WTC11 (cell line): ENCODE data around the gene KLF11. TPM values are rescaled to one million over a fixed set of nuclear protein-coding genes. Genes with fewer than 3 reads are reported as not detected.

Experiments used
- ATAC-seq: fragments of 200-7000 bp; cut with Tn5 transposase; 2 replicates; pipeline ENCODE4 v1.10.0; 2021; ENCODE audit warnings: mild to moderate bottlenecking, moderate library complexity
- CTCF ChIA-PET: fragments of 300-600 bp; sonication (Branson Sonifier 250); formaldehyde crosslinking; loops from one replicate; lab custom pipeline; 2021; ENCODE audit warnings: antibody characterized with exemption; lab: Charles Lee
- POLR2A ChIA-PET: fragments of 350-600 bp; sonication (Branson Sonifier 250); formaldehyde crosslinking; loops from one replicate; lab custom pipeline; 2021; ENCODE audit warnings: antibody characterized with exemption; lab: Charles Lee
- DNase-seq: peaks from one replicate; pipeline ENCODE4 v3.0.0; 2021; ENCODE audit warnings: low spot score
- H3K27ac Mint-ChIP-seq: 2 replicates; pipeline ENCODE4 v1.8.0; 2021; ENCODE audit warnings: mixed read lengths
- H3K27me3 Mint-ChIP-seq: 2 replicates; pipeline ENCODE4 v1.8.0; 2021; ENCODE audit warnings: low read depth, mild to moderate bottlenecking, moderate library complexity, mixed read lengths
- H3K36me3 Mint-ChIP-seq: 2 replicates; pipeline ENCODE4 v1.8.0; 2021; ENCODE audit warnings: mixed read lengths
- H3K4me1 Mint-ChIP-seq: 2 replicates; pipeline ENCODE4 v1.8.0; 2022; ENCODE audit warnings: mixed read lengths
- H3K4me3 Mint-ChIP-seq: 2 replicates; pipeline ENCODE4 v1.8.0; 2021; ENCODE audit warnings: mild to moderate bottlenecking, moderate library complexity, mixed read lengths
- H3K9me3 Mint-ChIP-seq: 2 replicates; pipeline ENCODE4 v1.8.0; 2021; ENCODE audit warnings: mixed read lengths
- ARID4B ChIP-seq: sonication (generic); formaldehyde crosslinking; IDR thresholded peaks from 2 replicates; pipeline ENCODE4 v1.8.0; 2023; ENCODE audit warnings: missing genetic modification reagents, mild to moderate bottlenecking, borderline replicate concordance
- ATF6 ChIP-seq: sonication (generic); formaldehyde crosslinking; IDR thresholded peaks from 2 replicates; pipeline ENCODE4 v1.8.1; 2023; ENCODE audit warnings: mild to moderate bottlenecking, missing genetic modification reagents
- CDX4 ChIP-seq: fragments of 250-450 bp; sonication (Bioruptor Pico); IDR thresholded peaks from 2 replicates; pipeline ENCODE4 v1.9.0; 2021; ENCODE audit warnings: moderate library complexity, mild to moderate bottlenecking, inconsistent platforms, borderline replicate concordance
- CREB1 ChIP-seq: sonication (generic); formaldehyde crosslinking; IDR thresholded peaks from 2 replicates; pipeline ENCODE4 v1.8.0; 2023; ENCODE audit warnings: mild to moderate bottlenecking, missing genetic modification reagents
- ELF4 ChIP-seq: sonication (generic); formaldehyde crosslinking; IDR thresholded peaks from 2 replicates; pipeline ENCODE4 v1.8.1; 2022; ENCODE audit warnings: low read depth, mild to moderate bottlenecking, moderate library complexity, missing genetic modification reagents
- IRF1 ChIP-seq: sonication (generic); formaldehyde crosslinking; IDR thresholded peaks from 2 replicates; pipeline ENCODE4 v1.8.0; 2023; ENCODE audit warnings: missing genetic modification reagents
- MYBL2 ChIP-seq: sonication (generic); formaldehyde crosslinking; IDR thresholded peaks from 2 replicates; pipeline ENCODE4 v1.8.1; 2023; ENCODE audit warnings: mild to moderate bottlenecking, moderate library complexity, missing genetic modification reagents
- NR2C2 ChIP-seq: sonication (generic); formaldehyde crosslinking; IDR thresholded peaks from 2 replicates; pipeline ENCODE4 v1.8.0; 2022; ENCODE audit warnings: mild to moderate bottlenecking, missing genetic modification reagents
- TCF7 ChIP-seq: sonication (generic); formaldehyde crosslinking; IDR thresholded peaks from 2 replicates; pipeline ENCODE4 v1.8.0; 2022; ENCODE audit warnings: mild to moderate bottlenecking, low read depth, missing genetic modification reagents, moderate library complexity
- USF1 ChIP-seq: sonication (generic); formaldehyde crosslinking; IDR thresholded peaks from 2 replicates; pipeline ENCODE4 v1.8.0; 2022; ENCODE audit warnings: mild to moderate bottlenecking, missing genetic modification reagents
- ZBTB43 ChIP-seq: sonication (generic); formaldehyde crosslinking; IDR thresholded peaks from 2 replicates; pipeline ENCODE4 v1.8.1; 2023; ENCODE audit warnings: mild to moderate bottlenecking, missing genetic modification reagents
- ZNF232 ChIP-seq: sonication (generic); formaldehyde crosslinking; IDR thresholded peaks from 2 replicates; pipeline ENCODE4 v1.8.0; 2022; ENCODE audit warnings: mild to moderate bottlenecking, missing genetic modification reagents
- ZNF281 ChIP-seq: sonication (generic); formaldehyde crosslinking; IDR thresholded peaks from 2 replicates; pipeline ENCODE4 v1.8.0; 2023; ENCODE audit warnings: mild to moderate bottlenecking, missing genetic modification reagents
- ZSCAN18 ChIP-seq: fragments of 250-450 bp; sonication (Bioruptor Pico); IDR thresholded peaks from 2 replicates; pipeline ENCODE4 v2.1.2; 2022; ENCODE audit warnings: mild to moderate bottlenecking, moderate library complexity
- total RNA-seq: library from RNA; stranded (reverse); gene quantifications from 3 replicates; pipeline ENCODE4 v1.2.3, GENCODE V29; 2021

The KLF11 gene
- total RNA-seq, 1 experiment from 2014 or later: 8.8 TPM

- H3K4me3 Mint-ChIP-seq: no peak overlapping the region
- TF ChIP-seq IRF1 (CRISPR knock-in tag) (no peak), MYBL2 (CRISPR knock-in tag) (no peak), CREB1 (CRISPR knock-in tag) (no peak), ZBTB43 (no peak), ZNF281 (CRISPR knock-in tag) (no peak), ARID4B (no peak), TCF7 (CRISPR knock-in tag) (no peak), ELF4 (CRISPR knock-in tag) (no peak), ZNF232 (CRISPR knock-in tag) (no peak), NR2C2 (CRISPR knock-in tag) (no peak), CDX4 (CRISPR knock-in tag) (no peak), ATF6 (CRISPR knock-in tag) (no peak), USF1 (CRISPR knock-in tag) (no peak), ZSCAN18 (CRISPR knock-in tag) (no peak)
- H3K36me3 Mint-ChIP-seq: no peaks in the 10 kb centered on the region
- CTCF ChIA-PET: interaction anchor here (0.6 to 5.9 kb wide), 18 partner anchors 9 to 589 kb away, joined by 3 to 166 read pairs (median 8); partner anchors contain the start of genes CYS1 and YWHAQ
- no peak overlapping the region for H3K27ac Mint-ChIP-seq
- no peak for ATAC-seq
- H3K4me1 Mint-ChIP-seq: peaks cover 18% of the 10 kb centered on the region
- DNase-seq: no peak
- H3K27me3 Mint-ChIP-seq: no peaks in the 10 kb centered on the region
- POLR2A ChIA-PET: no interaction called here
- peaks cover 8% of the 10 kb centered on the region for H3K9me3 Mint-ChIP-seq
These were observed 27.8 kb downstream of the KLF11 start for GRCh38 chr2:10071176-10071575.
